HepG2 (cell line): ENCODE results near the gene FSTL1. TPM values are rescaled to one million over a fixed set of nuclear protein-coding genes. Genes with fewer than 3 reads are reported as not detected.

Source experiments
- ATAC-seq: fragments of 200-7000 bp; cut with Tn5 transposase; 3 replicates; pipeline ENCODE4 v1.9.1; 2020; ENCODE audit warnings: mild to moderate bottlenecking, moderate library complexity
- BruUV-seq: library from RNA; stranded (reverse); fragments of 400-500 nt; replicated peaks from 2 replicates; lab custom pipeline; 2021; lab: Mats Ljungman, UMichigan
- CTCF ChIA-PET: fragments of 300-600 bp; formaldehyde crosslinking; extraction: SDS; loops from one replicate; lab custom pipeline; 2021; ENCODE audit warnings: low total read pairs, inconsistent platforms, low intra/inter-chr PET ratio; lab: Yijun Ruan, JAX
- POLR2A ChIA-PET: fragments of 350-600 bp; sonication (Branson Sonifier 250); formaldehyde crosslinking; loops from one replicate; lab custom pipeline; 2020; ENCODE audit warnings: antibody characterized with exemption, inconsistent platforms; lab: Yijun Ruan, JAX
- DNase-seq: peaks from one replicate; pipeline ENCODE4 v3.0.0-alpha.2; 2015; ENCODE audit warnings: low spot score
- FAIRE-seq: peaks from 3 replicates; lab custom pipeline; 2011; peaks lifted over from hg19 to GRCh38; lab: Jason Lieb, UNC
- H2AFZ ChIP-seq: one replicate; pipeline ENCODE4 v1.6.1; 2011; ENCODE audit warnings: low read length, inconsistent platforms
- H3K27ac ChIP-seq: fragments of 300-600 bp; 3 replicates; pipeline ENCODE4 v1.8.0; 2011; ENCODE audit warnings: mixed run types, mild to moderate bottlenecking, mixed read lengths, low read length, inconsistent platforms; ENCODE audit not compliant: insufficient read depth; ENCODE audit errors: extremely low read length
- H3K27me3 ChIP-seq, 2 experiments: fragments of 200-600 bp in 1 of 2; 2 replicates in 1 of 2; 3 replicates in 1 of 2; pipeline versions ENCODE4 v1.6.0 to v1.8.0; 2011; ENCODE audit warnings: low read length in 2 of 2, mild to moderate bottlenecking in 2 of 2, moderate library complexity in 2 of 2, inconsistent platforms in 1 of 2; ENCODE audit not compliant: insufficient read depth in 2 of 2, control insufficient read depth in 1 of 2
- H3K36me3 ChIP-seq, 2 experiments: fragments of 200-600 bp in 1 of 2; replicated peaks in 1 of 2; 2 replicates in 1 of 2; 3 replicates in 1 of 2; pipeline versions ENCODE4 v1.5.1 to v1.8.0; 2011; ENCODE audit warnings: low read length in 2 of 2, inconsistent platforms in 1 of 2; ENCODE audit not compliant: insufficient read depth in 2 of 2, control insufficient read depth in 1 of 2
- H3K4me1 ChIP-seq: 2 replicates; pipeline ENCODE4 v1.5.1; 2012; ENCODE audit warnings: low read length, inconsistent platforms; ENCODE audit not compliant: insufficient read depth
- H3K4me2 ChIP-seq: 2 replicates; pipeline ENCODE4 v1.6.0; 2011; ENCODE audit warnings: low read depth, low read length, inconsistent platforms
- H3K4me3 ChIP-seq, 3 experiments: fragments of 200-600 bp in 1 of 3; sonication (generic), shearing (Covaris generic) in 1 of 3; replicated peaks in 1 of 3; 2 replicates each; pipeline ENCODE4 v1.5.1; 2011 to 2016; ENCODE audit warnings: low read length in 3 of 3, inconsistent platforms in 2 of 3, low read depth in 2 of 3, mild to moderate bottlenecking in 2 of 3, control low read depth in 1 of 3, mixed read lengths in 1 of 3; ENCODE audit not compliant: insufficient read depth in 1 of 3
- H3K79me2 ChIP-seq: one replicate; pipeline ENCODE4 v1.6.1; 2011; ENCODE audit warnings: low read length, inconsistent platforms; ENCODE audit not compliant: insufficient read depth
- H3K9ac ChIP-seq: 2 replicates; pipeline ENCODE4 v1.6.0; 2011; ENCODE audit warnings: mild to moderate bottlenecking, low read depth, low read length, inconsistent platforms; ENCODE audit not compliant: insufficient read depth
- H3K9me3 ChIP-seq: 2 replicates; pipeline ENCODE4 v1.5.1; 2012; ENCODE audit warnings: mild to moderate bottlenecking, low read length
- H4K20me1 ChIP-seq: 2 replicates; pipeline ENCODE4 v1.6.0; 2011; ENCODE audit warnings: inconsistent platforms, mild to moderate bottlenecking, low read length, moderate library complexity; ENCODE audit not compliant: insufficient read depth
- FOXK2 ChIP-seq: fragments of 450-650 bp; IDR thresholded peaks from 2 replicates; pipeline ENCODE4 v1.6.1; 2016
- MAX ChIP-seq: IDR thresholded peaks from 2 replicates; pipeline ENCODE4 v1.6.1; 2012; ENCODE audit warnings: inconsistent platforms
- MXD4 ChIP-seq: IDR thresholded peaks from 2 replicates; pipeline ENCODE4 v1.6.1; 2016; ENCODE audit warnings: mild to moderate bottlenecking, missing biosample characterization, missing genetic modification reagents
- NR2C2 ChIP-seq: sonication (generic); formaldehyde crosslinking; IDR thresholded peaks from 2 replicates; pipeline ENCODE4 v1.4.0; 2020; ENCODE audit warnings: missing genetic modification reagents, mild to moderate bottlenecking, moderate library complexity, borderline replicate concordance
- PRPF4 ChIP-seq: fragments of 200-400 bp; formaldehyde crosslinking; IDR thresholded peaks from 2 replicates; pipeline ENCODE4 v1.6.1; 2016; ENCODE audit warnings: low read length, low read depth; ENCODE audit not compliant: poor library complexity, severe bottlenecking
- SMAD1 ChIP-seq: sonication (generic); formaldehyde crosslinking; IDR thresholded peaks from 2 replicates; pipeline ENCODE4 v1.4.0; 2020; ENCODE audit warnings: missing genetic modification reagents, low read depth, mild to moderate bottlenecking, borderline replicate concordance
- SMAD9 ChIP-seq: sonication (generic); formaldehyde crosslinking; IDR thresholded peaks from 2 replicates; pipeline ENCODE4 v1.5.1; 2020; ENCODE audit warnings: mild to moderate bottlenecking, missing genetic modification reagents
- ZNF639 ChIP-seq: conservative IDR thresholded peaks from 2 replicates; pipeline ENCODE4 v1.6.1; 2018; ENCODE audit warnings: missing genetic modification reagents
- ZNF839 ChIP-seq: sonication (generic); formaldehyde crosslinking; IDR thresholded peaks from 2 replicates; pipeline ENCODE4 v1.4.0; 2020; ENCODE audit warnings: missing genetic modification reagents, mild to moderate bottlenecking, borderline replicate concordance
- ZNF841 ChIP-seq: sonication (generic); formaldehyde crosslinking; IDR thresholded peaks from 2 replicates; pipeline ENCODE4 v1.8.1; 2023; ENCODE audit warnings: missing genetic modification reagents, borderline replicate concordance
- WGBS: methylation state at CpG from one replicate; pipeline ENCODE4 v1.1.6; 2017; ENCODE audit warnings: low lambda C conversion rate; 5-methylcytosine and 5-hydroxymethylcytosine counted together
- in situ Hi-C: cut with HindIII; loops from 2 replicates; pipeline ENCODE4 v1.10.0; 2017; ENCODE audit warnings: low pct_unique_long_range_greater_than_20kb; ENCODE audit not compliant: extremely low pct_ligation_motif_present
- intact Hi-C: fragments of 100-400 bp; cut with micrococcal nuclease; formaldehyde crosslinking; loops from one replicate; pipeline ENCODE4 v1.10.0; 2022; ENCODE audit not compliant: unreplicated experiment
- polyA plus RNA-seq, 8 experiments: library from polyadenylated mRNA; depleted of rRNA in 3 of 8; stranded (reverse) in 7 of 8; unstranded in 1 of 8; fragments of >200 nt; fragmentation: Illumina TruSeq in 4 of 8; extraction: Trizol in 4 of 8; gene quantifications; 2 replicates each; pipeline versions ENCODE4 v1.2.1 to v1.2.3, GENCODE V29; 2011 to 2016; ENCODE audit warnings: low read depth in 4 of 8, missing spikeins in 1 of 8, mixed read lengths in 1 of 8; ENCODE audit not compliant: insufficient read depth in 1 of 8
- total RNA-seq, 5 experiments: library from RNA; depleted of rRNA; stranded (reverse); fragments of >200 nt; fragmentation: Illumina TruSeq; extraction: Trizol; gene quantifications; 2 replicates each; pipeline ENCODE4 v1.2.3, GENCODE V29; 2016; ENCODE audit warnings: low read depth in 1 of 5
- TF ChIP-seq, protein P1 (sequence below), 2 experiments: sonication (generic) in 1 of 2; formaldehyde crosslinking in 1 of 2; IDR thresholded peaks; 2 replicates each; pipeline versions ENCODE4 v1.4.0 to v1.6.1; 2016 to 2020; ENCODE audit warnings: borderline replicate concordance in 1 of 2, low read depth in 1 of 2, mild to moderate bottlenecking in 1 of 2, missing genetic modification reagents in 1 of 2

The FSTL1 gene
- total and polyA plus RNA-seq, 2 of the 13 experiments (the other 11 are each of a cell fraction or from before 2014, with no cell fraction given): 0.07 to 0.29 TPM

- Histone ChIP-seq H3K9me3 (no peaks in the 10 kb centered on the region), H2AFZ (no peak overlapping the region), H3K4me1 (no peaks in the 10 kb centered on the region), H3K36me3 (no peaks in the 10 kb centered on the region), H3K4me2 (no peak overlapping the region), H3K79me2 (no peaks in the 10 kb centered on the region), H3K4me3 (no peak overlapping the region), H4K20me1 (no peaks in the 10 kb centered on the region), H3K9ac (no peak overlapping the region), H3K27me3 (peaks cover 1 to 13% of the 10 kb centered on the region in 2 experiments; a peak in 3 of 5 replicates), H3K27ac (no peak overlapping the region)
- TF ChIP-seq MXD4 (CRISPR knock-in tag): no peak
- TF ChIP-seq PRPF4: no peak
- TF ChIP-seq MAX: no peak
- TF ChIP-seq ZNF839 (CRISPR knock-in tag): no peak
- no peak for TF ChIP-seq ZNF841 (CRISPR knock-in tag)
- TF ChIP-seq ZNF639 (CRISPR knock-in tag): no peak
- no peak for TF ChIP-seq SMAD9 (CRISPR knock-in tag)
- no peak for TF ChIP-seq FOXK2
- no peak for TF ChIP-seq SMAD1
- TF ChIP-seq, protein P1, sequence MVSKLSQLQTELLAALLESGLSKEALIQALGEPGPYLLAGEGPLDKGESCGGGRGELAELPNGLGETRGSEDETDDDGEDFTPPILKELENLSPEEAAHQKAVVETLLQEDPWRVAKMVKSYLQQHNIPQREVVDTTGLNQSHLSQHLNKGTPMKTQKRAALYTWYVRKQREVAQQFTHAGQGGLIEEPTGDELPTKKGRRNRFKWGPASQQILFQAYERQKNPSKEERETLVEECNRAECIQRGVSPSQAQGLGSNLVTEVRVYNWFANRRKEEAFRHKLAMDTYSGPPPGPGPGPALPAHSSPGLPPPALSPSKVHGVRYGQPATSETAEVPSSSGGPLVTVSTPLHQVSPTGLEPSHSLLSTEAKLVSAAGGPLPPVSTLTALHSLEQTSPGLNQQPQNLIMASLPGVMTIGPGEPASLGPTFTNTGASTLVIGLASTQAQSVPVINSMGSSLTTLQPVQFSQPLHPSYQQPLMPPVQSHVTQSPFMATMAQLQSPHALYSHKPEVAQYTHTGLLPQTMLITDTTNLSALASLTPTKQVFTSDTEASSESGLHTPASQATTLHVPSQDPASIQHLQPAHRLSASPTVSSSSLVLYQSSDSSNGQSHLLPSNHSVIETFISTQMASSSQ (IDR thresholded peaks at IDR 0.05; ENCODE audit: low read depth): no peak
- TF ChIP-seq, protein P1 (CRISPR knock-in tag; IDR thresholded peaks at IDR 0.05; ENCODE audit: borderline replicate concordance): no peak
- TF ChIP-seq NR2C2 (CRISPR knock-in tag): no peak
- FAIRE-seq (no peak), ATAC-seq (no peak), DNase-seq (no peak)
- intact Hi-C loops: no loop called here
- ChIA-PET CTCF (no interaction called here), POLR2A (no interaction called here)
- no TSS peak for BruUV-seq
- WGBS: 7% methylated on average over 4 of the region's 4 CpGs
- in situ Hi-C loops: no loop called here
Observed at GRCh38 chr3:120469882-120470301, 19.1 kb upstream of the FSTL1 start.
